Right atrium auricular region (tissue), 2 donors: ENCODE measurements around the gene AKAP13. TPM values are rescaled to one million over a fixed set of nuclear protein-coding genes. Genes with fewer than 3 reads are reported as not detected.

Experiments
- DNase-seq: peaks from one replicate; pipeline ENCODE4 v3.0.0-alpha.2; 2019; ENCODE audit warnings: low spot score
- H3K27ac ChIP-seq, 2 donors: fragments of 200-600 bp; sonication (generic); 1 replicate in 1 of 2; 2 replicates in 1 of 2; pipeline ENCODE4 v1.5.1; 2016 to 2019
- H3K27me3 ChIP-seq, 2 donors: fragments of 200-600 bp; sonication (generic); one replicate each; pipeline versions ENCODE4 v1.5.1 to v1.6.0; 2017 to 2019
- H3K36me3 ChIP-seq: fragments of 200-600 bp; sonication (generic); one replicate; pipeline ENCODE4 v1.5.1; 2016
- H3K4me1 ChIP-seq, 2 donors: fragments of 200-600 bp; sonication (generic); one replicate each; pipeline versions ENCODE4 v1.5.1 to v1.6.0; 2017 to 2019
- H3K4me3 ChIP-seq, 2 donors: fragments of 200-600 bp; sonication (generic); 1 replicate in 1 of 2; 2 replicates in 1 of 2; pipeline ENCODE4 v1.5.1; 2017 to 2019; ENCODE audit warnings: mild to moderate bottlenecking in 1 of 2, moderate library complexity in 1 of 2
- H3K9me3 ChIP-seq, 2 donors: fragments of 200-600 bp; sonication (generic); one replicate each; pipeline ENCODE4 v1.5.1; 2019
- CTCF ChIP-seq, 2 donors: fragments of 200-600 bp; sonication (generic); IDR thresholded peaks; one replicate each; pipeline ENCODE4 v1.5.1; 2019; ENCODE audit warnings: antibody characterized with exemption in 2 of 2
- total RNA-seq, 2 donors: library from RNA; depleted of rRNA; stranded (reverse); fragments of >200 nt; gene quantifications; one replicate each; pipeline ENCODE4 v1.1.0, GENCODE V29; 2016

Gene AKAP13
- total RNA-seq, 2 donors from 2014 or later = 293 to 339 TPM

GRCh38 chr15:85745525-85746150, 365.2 kb downstream of the AKAP13 start:
- H3K27me3 ChIP-seq = no peaks in the 10 kb centered on the region
- DNase-seq = peak; percentile 58
- H3K27ac ChIP-seq = no peak overlapping the region
- peaks cover 0 to 40% of the 10 kb centered on the region in 2 donors for H3K4me1 ChIP-seq
- H3K9me3 ChIP-seq = no peaks in the 10 kb centered on the region
- TF ChIP-seq CTCF (IDR thresholded peaks at IDR 0.05) = no peak
- H3K4me3 ChIP-seq = no peak overlapping the region
- peaks cover 87% of the 10 kb centered on the region for H3K36me3 ChIP-seq

- Histone ChIP-seq H3K27ac (no peak overlapping the region), H3K9me3 (no peaks in the 10 kb centered on the region), H3K4me1 (peaks cover 0 to 47% of the 10 kb centered on the region in 2 donors), H3K4me3 (no peak overlapping the region), H3K27me3 (no peaks in the 10 kb centered on the region), H3K36me3 (peaks cover 77% of the 10 kb centered on the region)
- peak; percentile 57 for DNase-seq
- no peak for TF ChIP-seq CTCF (IDR thresholded peaks at IDR 0.05)
These were observed 366.2 kb downstream of the AKAP13 start for GRCh38 chr15:85746641-85747040.

- H3K27ac ChIP-seq = peak overlapping the region; percentile 71 to 81
- H3K36me3 ChIP-seq = peaks cover 61% of the 10 kb centered on the region
- DNase-seq = peak; percentile 46
- no peak for TF ChIP-seq CTCF (IDR thresholded peaks at IDR 0.05)
- no peak overlapping the region for H3K4me3 ChIP-seq
- no peaks in the 10 kb centered on the region for H3K27me3 ChIP-seq
- H3K4me1 ChIP-seq = peaks cover 0 to 48% of the 10 kb centered on the region in 2 donors
- no peaks in the 10 kb centered on the region for H3K9me3 ChIP-seq
These were observed 367.8 kb downstream of the AKAP13 start for GRCh38 chr15:85748176-85748575.

GRCh38 chr15:85748729-85749128, 368.3 kb downstream of the AKAP13 start:
- peaks cover 56% of the 10 kb centered on the region for H3K36me3 ChIP-seq
- peaks cover 0 to 48% of the 10 kb centered on the region in 2 donors for H3K4me1 ChIP-seq
- H3K27me3 ChIP-seq = no peaks in the 10 kb centered on the region
- DNase-seq = peak; percentile 54
- H3K27ac ChIP-seq = peak overlapping the region; percentile 71 to 81
- H3K4me3 ChIP-seq = no peak overlapping the region
- no peaks in the 10 kb centered on the region for H3K9me3 ChIP-seq
- TF ChIP-seq CTCF (IDR thresholded peaks at IDR 0.05) = no peak

GRCh38 chr15:85749261-85750151, 369.1 kb downstream of the AKAP13 start:
- DNase-seq = peak; percentile 80
- no peak for TF ChIP-seq CTCF (IDR thresholded peaks at IDR 0.05)
- H3K4me1 ChIP-seq = peaks cover 0 to 51% of the 10 kb centered on the region in 2 donors
- peak overlapping the region in 1 of 2 donors; percentile 25 for H3K4me3 ChIP-seq
- H3K27ac ChIP-seq = peak overlapping the region; percentile 71 to 81
- H3K9me3 ChIP-seq = no peaks in the 10 kb centered on the region
- peaks cover 48% of the 10 kb centered on the region for H3K36me3 ChIP-seq
- no peaks in the 10 kb centered on the region for H3K27me3 ChIP-seq
